T-helper 2 cell treated with Interferon-gamma antibody and Interleukin-4, amounts not matched to agents 5 μg/mL and 100 μg/mL, for 36 hours (primary cell): ENCODE results near the gene RTN4RL2.
A peak's percentile ranks its signal among the peaks of the same experiment; 100 is the strongest.

Experiments
- DNase-seq: peaks from one replicate; pipeline ENCODE4 v3.0.0; 2021; ENCODE audit warnings: low spot score
- H3K27ac Mint-ChIP-seq: one replicate; pipeline ENCODE4 v1.8.0; 2021; ENCODE audit warnings: mild to moderate bottlenecking, mixed read lengths
- H3K27me3 Mint-ChIP-seq: one replicate; pipeline ENCODE4 v1.8.0; 2021; ENCODE audit warnings: low read depth, mixed read lengths
- H3K36me3 Mint-ChIP-seq: one replicate; pipeline ENCODE4 v1.8.0; 2021; ENCODE audit warnings: low read depth, mixed read lengths
- H3K4me1 Mint-ChIP-seq: one replicate; pipeline ENCODE4 v1.8.0; 2021; ENCODE audit warnings: low read depth, mixed read lengths
- H3K4me3 Mint-ChIP-seq: one replicate; pipeline ENCODE4 v1.8.0; 2022; ENCODE audit warnings: mild to moderate bottlenecking, moderate library complexity, mixed read lengths
- H3K9me3 Mint-ChIP-seq: one replicate; pipeline ENCODE4 v1.8.0; 2021; ENCODE audit warnings: mixed read lengths

Gene RTN4RL2

DNA sequence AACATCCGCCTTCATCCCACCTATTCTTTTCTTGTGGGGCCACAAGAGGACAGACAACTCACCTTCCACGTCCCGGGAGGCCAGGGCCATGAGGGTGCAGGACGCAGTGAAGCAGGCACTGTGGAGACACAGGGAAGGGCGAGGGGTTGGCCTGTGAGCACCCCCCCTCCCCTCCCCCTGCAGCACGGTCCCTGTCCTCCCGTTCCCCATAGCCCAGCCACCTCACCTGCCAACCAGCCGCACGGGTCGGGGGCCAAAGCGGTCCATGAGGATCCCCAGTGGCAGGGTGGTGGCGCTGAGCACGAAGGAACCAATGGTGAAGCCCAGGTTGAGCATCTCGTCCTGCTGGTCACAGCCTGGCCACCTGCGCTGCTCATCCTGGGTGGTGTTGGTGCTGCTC lies 40.6 kb downstream of the RTN4RL2 start:
- Mint-ChIP-seq H3K27me3 (no peaks in the 10 kb centered on the region), H3K36me3 (peaks cover 21% of the 10 kb centered on the region), H3K4me3 (no peak overlapping the region), H3K27ac (no peak overlapping the region), H3K9me3 (no peaks in the 10 kb centered on the region), H3K4me1 (no peaks in the 10 kb centered on the region)
- no peak for DNase-seq

DNA sequence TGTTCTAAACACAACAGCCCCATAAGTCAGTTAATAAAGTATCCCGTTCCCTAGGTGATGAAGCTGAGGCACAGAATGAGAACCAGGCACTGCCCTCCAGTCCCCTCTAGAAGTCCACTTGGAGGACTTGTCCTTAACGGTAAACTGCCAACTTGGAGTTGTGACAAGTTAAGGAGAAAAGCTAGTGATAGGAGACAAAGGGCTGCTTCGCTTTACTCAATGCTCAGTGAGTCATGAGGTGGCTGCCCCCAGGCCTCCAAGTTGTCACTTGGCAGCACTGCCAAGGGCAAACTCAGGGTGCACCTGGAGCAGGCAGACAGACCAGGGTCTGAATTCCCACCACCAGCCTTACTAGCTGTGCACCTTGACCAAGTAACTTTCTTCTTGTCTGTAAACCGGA lies 41.6 kb downstream of the RTN4RL2 start:
- Mint-ChIP-seq H3K4me3 (no peak overlapping the region), H3K27me3 (no peaks in the 10 kb centered on the region)
- no peak for DNase-seq

DNA sequence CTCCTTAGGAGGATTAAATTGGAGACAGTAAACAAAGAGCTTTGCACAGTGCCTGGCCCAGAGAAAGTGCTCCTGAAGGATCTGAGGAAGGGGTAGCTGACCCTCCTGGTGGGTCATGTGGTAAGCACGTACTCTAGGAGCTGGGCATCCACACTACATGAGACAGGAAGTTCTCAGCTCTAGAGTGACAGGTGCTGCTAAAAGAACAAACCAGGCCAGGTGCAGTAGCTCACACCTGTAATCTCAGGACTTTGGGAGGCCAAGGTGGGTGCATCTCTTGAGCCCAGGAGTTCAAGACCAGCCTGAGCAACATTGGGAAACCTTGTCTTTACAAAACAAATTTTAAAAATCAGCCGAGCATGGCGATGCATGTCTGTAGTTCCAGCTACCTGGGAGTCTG lies 42.0 kb downstream of the RTN4RL2 start:
- Mint-ChIP-seq H3K36me3 (peaks cover 18% of the 10 kb centered on the region), H3K4me1 (no peaks in the 10 kb centered on the region), H3K27ac (no peak overlapping the region), H3K9me3 (no peaks in the 10 kb centered on the region), H3K4me3 (no peak overlapping the region), H3K27me3 (no peaks in the 10 kb centered on the region)
- no peak for DNase-seq

More for the DNA sequence above, 41.6 kb downstream of the RTN4RL2 start:
- Mint-ChIP-seq H3K4me1 (no peaks in the 10 kb centered on the region), H3K9me3 (no peaks in the 10 kb centered on the region), H3K36me3 (peaks cover 19% of the 10 kb centered on the region), H3K27ac (no peak overlapping the region)

DNA sequence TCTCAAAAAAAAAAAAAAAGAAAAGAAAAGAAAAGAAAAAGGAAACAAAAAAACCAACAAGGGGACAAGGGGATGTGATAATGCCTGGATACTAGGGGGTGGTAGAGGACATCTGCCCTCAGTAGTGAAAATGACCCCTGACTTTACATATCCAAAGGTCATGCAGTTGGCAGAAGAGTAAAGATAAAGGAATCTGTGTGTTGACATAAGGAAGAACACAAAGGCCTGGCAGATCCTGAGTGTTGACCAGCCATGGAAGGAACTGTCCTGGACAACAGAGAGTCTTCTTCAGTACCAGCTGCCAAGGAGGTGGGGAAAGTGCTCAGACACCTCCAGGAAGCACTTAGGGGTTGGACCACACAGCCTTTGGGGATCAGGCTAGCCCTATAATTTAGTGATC lies 42.5 kb downstream of the RTN4RL2 start:
- DNase-seq: no peak
- Mint-ChIP-seq H3K27ac (no peak overlapping the region), H3K4me3 (no peak overlapping the region), H3K9me3 (no peaks in the 10 kb centered on the region), H3K27me3 (no peaks in the 10 kb centered on the region), H3K36me3 (peaks cover 20% of the 10 kb centered on the region), H3K4me1 (no peaks in the 10 kb centered on the region)

DNA sequence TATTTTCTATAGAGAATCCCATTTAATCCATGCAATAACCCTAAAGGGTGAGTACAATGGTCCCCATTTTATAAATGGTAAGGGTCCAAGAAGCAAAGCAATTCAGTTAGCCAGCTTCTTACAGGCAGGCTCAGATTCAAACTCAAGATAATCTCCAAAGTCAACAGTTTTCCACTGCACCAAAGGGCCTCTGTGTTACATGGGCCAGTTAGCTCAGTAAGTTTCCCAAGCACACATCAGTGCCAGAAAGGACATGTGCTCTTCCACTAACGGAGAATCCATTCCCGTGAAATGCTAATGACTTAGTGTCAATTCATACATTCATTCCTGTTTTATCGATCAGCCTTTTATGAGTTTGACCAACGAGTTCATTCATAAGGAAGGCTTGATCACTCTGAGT lies 44.2 kb downstream of the RTN4RL2 start:
- Mint-ChIP-seq H3K36me3 (peaks cover 19% of the 10 kb centered on the region), H3K27ac (no peak overlapping the region), H3K4me1 (no peaks in the 10 kb centered on the region), H3K4me3 (no peak overlapping the region), H3K27me3 (no peaks in the 10 kb centered on the region), H3K9me3 (no peaks in the 10 kb centered on the region)
- no peak for DNase-seq

DNA sequence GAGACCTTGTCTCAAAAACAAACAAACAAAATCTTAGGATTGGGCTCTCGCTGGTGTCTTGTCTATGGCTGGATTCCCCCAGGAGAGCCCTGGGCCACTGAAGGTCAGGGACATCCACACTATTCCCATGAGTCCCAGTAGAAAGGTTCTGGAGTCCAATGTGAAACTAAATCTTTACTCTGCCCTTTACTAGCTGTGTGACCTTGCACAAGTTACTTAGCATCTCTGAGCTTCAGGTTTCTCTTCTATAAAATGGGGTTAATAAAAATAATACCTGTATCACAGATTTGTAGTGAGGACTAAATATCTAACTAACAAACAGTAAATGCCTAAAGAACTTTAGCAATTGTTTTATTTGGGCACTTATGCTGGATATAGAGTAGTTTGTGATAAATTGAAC lies 46.2 kb downstream of the RTN4RL2 start:
- H3K4me1 Mint-ChIP-seq: peaks cover 6% of the 10 kb centered on the region
- no peaks in the 10 kb centered on the region for H3K9me3 Mint-ChIP-seq
- peaks cover 15% of the 10 kb centered on the region for H3K36me3 Mint-ChIP-seq
- no peak for DNase-seq
- no peak overlapping the region for H3K4me3 Mint-ChIP-seq
- H3K27me3 Mint-ChIP-seq: no peaks in the 10 kb centered on the region
- H3K27ac Mint-ChIP-seq: no peak overlapping the region

DNA sequence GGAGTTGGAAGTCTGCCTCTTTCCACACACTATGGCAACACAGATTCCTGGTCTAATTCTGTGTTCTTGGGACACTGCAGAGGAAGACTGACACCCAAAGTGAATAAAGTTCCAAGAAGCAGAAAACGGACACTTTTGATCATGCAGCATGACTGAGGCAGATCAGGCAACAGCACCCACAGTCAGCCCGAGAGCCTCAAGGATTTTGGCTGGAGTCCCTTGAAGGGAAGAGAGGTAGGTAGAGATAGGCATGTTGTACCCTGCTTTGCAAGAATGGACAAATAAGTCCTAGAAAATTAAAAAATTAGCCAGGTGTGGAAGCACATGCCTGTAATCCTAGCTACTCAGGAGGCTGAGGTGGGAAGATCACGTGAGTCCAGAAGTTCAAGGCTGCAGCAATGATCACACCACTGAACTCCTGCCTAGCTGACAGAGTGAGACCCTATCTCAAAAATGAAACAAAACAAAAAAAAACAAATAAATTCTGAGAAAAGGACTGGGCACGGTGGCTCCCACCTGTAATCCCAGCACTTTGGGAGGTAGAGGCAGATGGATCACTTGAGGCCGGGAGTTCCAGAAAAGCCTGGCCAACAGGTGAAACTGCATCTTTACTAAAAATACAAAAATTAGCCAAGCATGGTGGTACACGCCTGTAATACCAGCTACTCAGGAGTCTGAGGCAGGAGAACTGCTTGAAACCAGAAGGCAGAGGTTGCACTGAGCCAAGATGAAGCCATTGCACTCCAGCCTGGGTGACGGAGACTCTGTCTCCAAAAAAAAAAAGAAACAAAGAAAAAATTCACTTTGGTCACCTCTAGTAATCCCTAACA lies 48.2 kb downstream of the RTN4RL2 start:
- H3K36me3 Mint-ChIP-seq: peaks cover 22% of the 10 kb centered on the region
- H3K27me3 Mint-ChIP-seq: no peaks in the 10 kb centered on the region
- no peak overlapping the region for H3K27ac Mint-ChIP-seq
- H3K4me3 Mint-ChIP-seq: no peak overlapping the region
- DNase-seq: no peak
- H3K9me3 Mint-ChIP-seq: no peaks in the 10 kb centered on the region
- H3K4me1 Mint-ChIP-seq: peaks cover 19% of the 10 kb centered on the region

DNA sequence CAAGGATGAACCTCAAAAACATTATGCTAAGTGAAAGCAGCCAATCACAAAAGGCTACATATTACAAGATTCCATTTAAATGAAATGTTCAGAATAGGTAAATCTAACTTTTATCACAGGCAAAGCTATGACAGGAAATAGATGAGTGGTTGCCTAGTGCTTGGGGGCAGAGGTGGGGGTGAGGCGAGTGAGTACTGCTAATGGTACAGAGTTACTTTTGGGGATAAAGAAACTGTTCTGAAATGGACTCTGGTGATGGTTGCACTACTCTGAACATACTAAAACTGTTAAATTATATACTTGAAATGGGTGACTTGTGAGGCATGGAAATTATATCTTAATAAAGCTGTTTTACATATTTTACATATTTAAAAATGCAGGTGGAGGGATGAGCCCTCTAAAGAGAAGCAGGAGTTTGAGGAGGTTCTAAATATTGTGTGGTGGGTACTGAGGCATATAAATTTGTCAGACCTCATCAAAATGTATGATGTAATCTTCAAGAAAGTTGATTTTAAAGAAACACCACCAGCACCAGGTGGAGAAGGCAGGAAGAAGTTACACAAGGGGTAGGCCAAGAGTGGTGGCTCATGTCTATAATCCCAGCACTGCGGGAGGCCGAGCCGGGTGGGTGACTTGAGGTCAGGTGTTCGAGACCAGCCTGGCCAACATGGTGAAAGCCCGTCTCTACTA lies 51.6 kb downstream of the RTN4RL2 start:
- H3K4me1 Mint-ChIP-seq: peaks cover 28% of the 10 kb centered on the region
- H3K27ac Mint-ChIP-seq: peak overlapping the region; percentile 20
- no peaks in the 10 kb centered on the region for H3K27me3 Mint-ChIP-seq
- no peaks in the 10 kb centered on the region for H3K9me3 Mint-ChIP-seq
- H3K36me3 Mint-ChIP-seq: peaks cover 17% of the 10 kb centered on the region
- DNase-seq: no peak
- no peak overlapping the region for H3K4me3 Mint-ChIP-seq

DNA sequence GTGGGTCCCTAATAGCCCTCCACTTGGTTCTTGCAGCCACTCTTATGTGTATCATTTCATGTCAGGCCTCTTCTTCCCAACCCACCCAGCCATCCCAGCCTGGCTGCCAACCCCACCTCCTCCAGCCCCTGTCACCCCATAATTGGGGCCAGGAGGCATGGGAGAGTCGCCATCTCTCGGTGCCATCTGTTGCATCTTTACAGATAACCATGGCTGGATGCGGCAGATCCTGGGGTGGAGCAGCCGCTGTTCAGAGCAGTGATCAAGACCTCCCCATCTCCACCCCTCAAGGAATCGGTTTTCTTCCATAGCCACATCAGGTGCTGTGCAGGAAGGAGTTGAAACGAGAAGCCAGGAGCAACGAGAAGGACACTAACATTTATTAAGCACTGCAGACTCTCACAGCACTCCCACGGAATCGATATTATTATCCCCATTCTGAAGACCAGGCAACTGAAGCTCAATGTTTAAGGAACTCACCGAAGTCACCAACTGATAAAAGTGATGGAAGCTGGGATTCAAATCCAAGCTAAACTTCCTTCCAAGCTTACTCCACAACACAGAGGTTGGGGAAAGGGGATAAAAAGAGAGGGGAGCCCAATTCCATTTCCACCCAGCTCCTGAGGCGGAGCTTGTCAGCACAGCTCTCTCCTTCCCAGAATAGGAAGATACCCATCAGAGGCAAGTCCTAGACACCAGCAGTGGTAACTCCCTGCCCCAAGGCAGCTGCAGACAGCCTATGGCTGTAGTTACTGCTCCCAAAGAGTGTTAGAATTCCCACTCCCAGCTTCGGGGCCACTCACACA lies 52.5 kb downstream of the RTN4RL2 start:
- H3K27me3 Mint-ChIP-seq: no peaks in the 10 kb centered on the region
- no peaks in the 10 kb centered on the region for H3K9me3 Mint-ChIP-seq
- H3K4me1 Mint-ChIP-seq: peaks cover 28% of the 10 kb centered on the region
- H3K27ac Mint-ChIP-seq: no peak overlapping the region
- no peak for DNase-seq
- peak overlapping the region; percentile 20 for H3K4me3 Mint-ChIP-seq
- peaks cover 16% of the 10 kb centered on the region for H3K36me3 Mint-ChIP-seq

DNA sequence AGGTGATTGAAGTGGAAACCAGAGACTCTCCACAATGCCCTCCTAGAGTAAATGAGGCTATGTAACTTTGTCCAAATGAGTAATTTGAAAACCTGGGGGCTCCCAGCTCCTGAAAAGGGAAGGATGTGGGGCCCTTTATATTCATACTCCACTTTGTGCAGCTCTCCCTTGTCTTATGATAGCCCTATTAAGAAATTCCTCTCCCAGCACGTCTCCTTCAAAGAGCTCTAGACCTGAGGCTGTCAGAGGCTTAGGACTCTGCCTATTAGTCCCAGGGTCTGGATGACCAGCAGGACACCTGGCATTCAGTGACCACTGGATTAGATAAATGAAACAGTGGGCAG lies 53.1 kb downstream of the RTN4RL2 start:
- H3K9me3 Mint-ChIP-seq: no peaks in the 10 kb centered on the region
- peaks cover 28% of the 10 kb centered on the region for H3K4me1 Mint-ChIP-seq
- no peaks in the 10 kb centered on the region for H3K27me3 Mint-ChIP-seq
- no peak overlapping the region for H3K27ac Mint-ChIP-seq
- peak overlapping the region; percentile 99 for H3K4me3 Mint-ChIP-seq
- DNase-seq: no peak
- H3K36me3 Mint-ChIP-seq: peaks cover 14% of the 10 kb centered on the region

DNA sequence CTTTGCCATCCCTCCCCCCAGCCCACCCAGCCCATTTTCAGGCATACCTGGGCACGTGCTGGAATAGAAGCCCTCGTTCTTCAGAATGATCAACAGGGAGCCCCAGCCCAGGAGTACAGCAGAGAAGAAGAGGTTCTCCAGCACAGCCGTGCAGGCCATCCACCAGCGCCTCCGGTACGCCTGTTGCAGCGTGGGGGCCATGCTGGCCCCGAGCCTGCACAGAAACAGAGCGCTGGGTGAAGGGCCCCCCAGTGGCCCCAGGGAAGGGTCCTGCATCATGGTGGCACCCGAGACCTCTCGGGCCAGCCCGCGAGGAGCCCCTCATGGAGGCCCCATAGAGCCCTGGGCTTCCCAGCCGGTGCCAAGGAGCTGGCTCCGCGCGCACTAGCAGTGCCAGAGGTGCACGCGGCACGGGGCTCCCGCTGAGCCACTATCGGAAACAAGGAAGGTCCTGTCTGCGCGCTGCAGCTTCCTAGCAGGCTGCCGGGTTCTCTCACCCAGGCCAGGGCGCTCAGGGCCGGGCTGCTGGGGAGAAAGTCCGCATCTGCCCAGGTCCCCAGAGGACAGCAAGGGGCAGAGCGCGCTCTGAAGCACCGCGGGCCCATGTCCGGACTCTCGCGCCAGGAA lies 53.7 kb downstream of the RTN4RL2 start:
- Mint-ChIP-seq H3K4me1 (peaks cover 28% of the 10 kb centered on the region), H3K36me3 (peaks cover 14% of the 10 kb centered on the region), H3K4me3 (peak overlapping the region; percentile 99), H3K27me3 (no peaks in the 10 kb centered on the region), H3K9me3 (no peaks in the 10 kb centered on the region), H3K27ac (peak overlapping the region; percentile 92)
- DNase-seq: peak; percentile 18

DNA sequence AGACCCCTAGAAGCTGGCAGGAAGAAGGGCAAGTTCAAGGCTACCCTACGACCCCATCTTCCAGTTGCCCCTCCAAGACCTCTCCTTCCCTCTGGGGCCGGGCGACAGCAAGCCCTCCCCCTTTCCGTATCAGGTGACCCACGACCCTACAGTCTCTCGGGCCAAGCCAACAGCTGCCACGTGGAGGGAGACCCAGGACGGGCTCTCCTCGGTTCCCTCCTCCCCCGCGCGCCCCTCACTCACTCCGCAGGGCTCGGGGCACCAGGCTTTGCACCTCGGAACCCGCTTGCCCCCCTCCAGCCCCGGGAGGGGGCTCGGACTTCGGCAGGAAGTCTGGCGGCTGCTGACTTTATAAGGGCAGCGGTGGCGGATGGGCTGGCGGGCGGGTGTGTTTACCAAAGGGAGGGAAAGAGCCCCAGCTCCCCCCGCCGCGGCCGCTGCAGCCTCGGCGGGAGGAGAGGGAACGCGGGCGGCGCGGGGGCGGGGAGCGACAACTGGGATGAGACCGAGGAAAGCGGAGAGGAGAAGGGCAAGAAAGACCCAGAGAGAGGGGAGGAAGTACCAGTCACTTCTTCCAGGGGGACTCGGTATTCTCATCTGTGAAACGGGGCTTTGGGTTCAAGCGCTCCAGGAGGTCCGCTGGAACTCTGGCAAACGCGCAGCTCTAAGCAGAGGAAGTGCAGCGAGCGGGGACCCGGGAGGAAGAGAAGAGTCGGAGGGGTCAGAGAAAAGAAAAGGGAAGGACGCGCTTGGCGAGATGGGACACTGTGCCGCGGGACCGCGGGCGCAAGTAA lies 54.4 kb downstream of the RTN4RL2 start:
- H3K36me3 Mint-ChIP-seq: peaks cover 12% of the 10 kb centered on the region
- peak; percentile 48 for DNase-seq
- H3K9me3 Mint-ChIP-seq: no peaks in the 10 kb centered on the region
- H3K27me3 Mint-ChIP-seq: no peaks in the 10 kb centered on the region
- H3K27ac Mint-ChIP-seq: peak overlapping the region; percentile 92
- H3K4me3 Mint-ChIP-seq: peak overlapping the region; percentile 99
- H3K4me1 Mint-ChIP-seq: peaks cover 27% of the 10 kb centered on the region
